ENCODE results near the gene BMP8A.

GRCh38 chr1:39441797-39442196 lies 49.6 kb upstream of the BMP8A start:
- no peak for TF ChIP-seq CTCF (IDR thresholded peaks at IDR 0.05)
- no peak for TF ChIP-seq ZFX (IDR thresholded peaks at IDR 0.05; ENCODE audit: borderline replicate concordance)

Measured in 22Rv1 (cell line).